Glutamatergic neuron (in vitro differentiated cells): ENCODE results near the gene PAQR4. TPM values are rescaled to one million over a fixed set of nuclear protein-coding genes. Genes with fewer than 3 reads are reported as not detected.

Source experiments
- DNase-seq: peaks from one replicate; pipeline ENCODE4 v3.0.0; 2022
- H3K27ac Mint-ChIP-seq: one replicate; pipeline ENCODE4 v1.8.0; 2020; ENCODE audit warnings: mild to moderate bottlenecking, mixed read lengths, inconsistent platforms; ENCODE audit not compliant: unreplicated experiment
- H3K27me3 Mint-ChIP-seq: one replicate; pipeline ENCODE4 v1.8.0; 2020; ENCODE audit warnings: mild to moderate bottlenecking, moderate library complexity, mixed read lengths, inconsistent platforms; ENCODE audit not compliant: unreplicated experiment
- H3K36me3 Mint-ChIP-seq: one replicate; pipeline ENCODE4 v1.8.0; 2020; ENCODE audit warnings: mild to moderate bottlenecking, mixed read lengths, inconsistent platforms; ENCODE audit not compliant: unreplicated experiment
- H3K4me1 Mint-ChIP-seq: one replicate; pipeline ENCODE4 v1.8.0; 2020; ENCODE audit warnings: mild to moderate bottlenecking, low read depth, mixed read lengths, inconsistent platforms; ENCODE audit not compliant: unreplicated experiment
- H3K4me3 Mint-ChIP-seq: one replicate; pipeline ENCODE4 v1.8.0; 2020; ENCODE audit warnings: mild to moderate bottlenecking, mixed read lengths, inconsistent platforms; ENCODE audit not compliant: unreplicated experiment
- H3K9me3 Mint-ChIP-seq: one replicate; pipeline ENCODE4 v1.8.0; 2020; ENCODE audit warnings: mild to moderate bottlenecking, moderate library complexity, mixed read lengths, inconsistent platforms; ENCODE audit not compliant: unreplicated experiment
- long read RNA-seq: library from polyadenylated mRNA; unstranded; transcript quantifications from one replicate; pipeline ENCODE4 v2.0.0, GENCODE V29; 2020; ENCODE audit not compliant: unreplicated experiment
- total RNA-seq: library from RNA; stranded (reverse); fragmentation: NEBNext Ultra II Directional; extraction: Animal tissue kit (Norgen Biotek cat#: 25700); gene quantifications from one replicate; pipeline ENCODE4 v1.2.1, GENCODE V29; 2021; ENCODE audit not compliant: unreplicated experiment
- TF ChIP-seq, protein P1 (sequence below): fragments of 200-600 bp; sonication (generic); IDR thresholded peaks from one replicate; pipeline ENCODE4 v1.5.0; 2021; ENCODE audit not compliant: partially characterized antibody, unreplicated experiment

PAQR4 gene
- 69.1 TPM for total RNA-seq
- long read RNA-seq, transcript PAQR4-202 (3 exons, 2,793 nt) = major isoform, 22 of 32 reads
- long read RNA-seq, partial matches to known transcripts = 0 of 32 reads
- long read RNA-seq, other reads (novel, unspliced or antisense) = 6 of 32 reads

DNA sequence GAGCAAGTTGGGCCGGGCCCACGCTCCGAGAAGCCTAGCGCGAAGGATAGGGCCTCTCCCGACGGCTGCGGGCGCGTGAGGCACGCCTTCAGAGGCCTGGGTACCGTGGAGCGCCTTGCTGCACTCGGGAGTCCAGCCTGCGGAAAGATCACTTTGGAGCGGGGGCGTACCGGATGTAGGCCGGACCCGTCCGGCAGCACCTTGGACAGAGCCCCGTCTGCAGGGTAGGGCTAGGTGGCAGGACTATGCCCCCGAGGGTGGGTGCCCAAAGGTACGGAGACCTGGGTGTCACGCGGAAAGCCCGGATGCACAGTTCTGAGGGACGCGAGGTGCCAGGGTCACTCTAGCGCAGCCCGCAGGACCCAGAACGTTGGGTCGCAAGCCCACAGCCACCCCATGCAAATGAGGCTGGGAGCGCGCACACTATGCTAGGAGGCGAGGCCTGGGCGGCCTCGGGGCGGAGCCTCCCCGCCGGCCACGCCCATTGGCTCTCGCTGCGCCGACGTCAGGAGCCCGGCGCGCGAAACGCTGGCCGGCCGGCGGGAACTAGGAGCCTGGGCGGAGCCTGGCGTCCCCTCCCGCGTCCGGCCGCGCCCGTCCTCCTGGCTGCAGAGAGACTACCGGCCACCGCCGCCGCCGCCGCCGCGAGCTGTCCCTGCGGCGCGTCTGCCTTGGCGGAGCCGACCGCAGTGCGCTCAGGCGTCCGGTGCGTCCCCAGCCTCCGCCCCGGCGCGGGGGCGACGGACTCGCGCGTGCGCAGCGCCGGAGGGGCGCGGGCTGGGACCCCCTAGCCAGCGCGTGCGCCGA lies at the start of gene PAQR4:
Gene PAQR4, plus strand, starts transcription at position 611 of the 807 bp plus-strand sequence. CDS start 327 bp downstream, outside the sequence.
- Mint-ChIP-seq H3K27ac (peak within 1 kb of the TSS; percentile 88), H3K9me3 (peaks cover 4% of the 10 kb centered on the region), H3K36me3 (no peaks in the 10 kb centered on the region), H3K4me1 (peaks cover 11% of the 10 kb centered on the region), H3K4me3 (peak within 1 kb of the TSS; percentile 83), H3K27me3 (peaks cover 9% of the 10 kb centered on the region)
- peak; percentile 92 for DNase-seq
- TF ChIP-seq, protein P1, sequence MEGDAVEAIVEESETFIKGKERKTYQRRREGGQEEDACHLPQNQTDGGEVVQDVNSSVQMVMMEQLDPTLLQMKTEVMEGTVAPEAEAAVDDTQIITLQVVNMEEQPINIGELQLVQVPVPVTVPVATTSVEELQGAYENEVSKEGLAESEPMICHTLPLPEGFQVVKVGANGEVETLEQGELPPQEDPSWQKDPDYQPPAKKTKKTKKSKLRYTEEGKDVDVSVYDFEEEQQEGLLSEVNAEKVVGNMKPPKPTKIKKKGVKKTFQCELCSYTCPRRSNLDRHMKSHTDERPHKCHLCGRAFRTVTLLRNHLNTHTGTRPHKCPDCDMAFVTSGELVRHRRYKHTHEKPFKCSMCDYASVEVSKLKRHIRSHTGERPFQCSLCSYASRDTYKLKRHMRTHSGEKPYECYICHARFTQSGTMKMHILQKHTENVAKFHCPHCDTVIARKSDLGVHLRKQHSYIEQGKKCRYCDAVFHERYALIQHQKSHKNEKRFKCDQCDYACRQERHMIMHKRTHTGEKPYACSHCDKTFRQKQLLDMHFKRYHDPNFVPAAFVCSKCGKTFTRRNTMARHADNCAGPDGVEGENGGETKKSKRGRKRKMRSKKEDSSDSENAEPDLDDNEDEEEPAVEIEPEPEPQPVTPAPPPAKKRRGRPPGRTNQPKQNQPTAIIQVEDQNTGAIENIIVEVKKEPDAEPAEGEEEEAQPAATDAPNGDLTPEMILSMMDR = no peak

GRCh38 chr16:2919511-2920255 lies 49.5 kb upstream of the PAQR4 start:
- peak overlapping the region; percentile 59 for H3K27ac Mint-ChIP-seq
- H3K27me3 Mint-ChIP-seq = no peaks in the 10 kb centered on the region

GRCh38 chr16:2923481-2923880 lies 45.7 kb upstream of the PAQR4 start:
- Mint-ChIP-seq H3K27ac (no peak overlapping the region), H3K4me1 (peaks cover 4% of the 10 kb centered on the region), H3K4me3 (no peak overlapping the region), H3K36me3 (peaks cover 5% of the 10 kb centered on the region), H3K9me3 (peaks cover 4% of the 10 kb centered on the region), H3K27me3 (no peaks in the 10 kb centered on the region)
- no peak for DNase-seq
- TF ChIP-seq, protein P1 = no peak

More at GRCh38 chr16:2919511-2920255, 49.5 kb upstream of the PAQR4 start:
- peak; percentile 71 for DNase-seq
- Mint-ChIP-seq H3K9me3 (peaks cover 3% of the 10 kb centered on the region), H3K36me3 (no peaks in the 10 kb centered on the region), H3K4me3 (peak overlapping the region; percentile 67), H3K4me1 (peaks cover 2% of the 10 kb centered on the region)
- TF ChIP-seq, protein P1 = peak; percentile 85

DNA sequence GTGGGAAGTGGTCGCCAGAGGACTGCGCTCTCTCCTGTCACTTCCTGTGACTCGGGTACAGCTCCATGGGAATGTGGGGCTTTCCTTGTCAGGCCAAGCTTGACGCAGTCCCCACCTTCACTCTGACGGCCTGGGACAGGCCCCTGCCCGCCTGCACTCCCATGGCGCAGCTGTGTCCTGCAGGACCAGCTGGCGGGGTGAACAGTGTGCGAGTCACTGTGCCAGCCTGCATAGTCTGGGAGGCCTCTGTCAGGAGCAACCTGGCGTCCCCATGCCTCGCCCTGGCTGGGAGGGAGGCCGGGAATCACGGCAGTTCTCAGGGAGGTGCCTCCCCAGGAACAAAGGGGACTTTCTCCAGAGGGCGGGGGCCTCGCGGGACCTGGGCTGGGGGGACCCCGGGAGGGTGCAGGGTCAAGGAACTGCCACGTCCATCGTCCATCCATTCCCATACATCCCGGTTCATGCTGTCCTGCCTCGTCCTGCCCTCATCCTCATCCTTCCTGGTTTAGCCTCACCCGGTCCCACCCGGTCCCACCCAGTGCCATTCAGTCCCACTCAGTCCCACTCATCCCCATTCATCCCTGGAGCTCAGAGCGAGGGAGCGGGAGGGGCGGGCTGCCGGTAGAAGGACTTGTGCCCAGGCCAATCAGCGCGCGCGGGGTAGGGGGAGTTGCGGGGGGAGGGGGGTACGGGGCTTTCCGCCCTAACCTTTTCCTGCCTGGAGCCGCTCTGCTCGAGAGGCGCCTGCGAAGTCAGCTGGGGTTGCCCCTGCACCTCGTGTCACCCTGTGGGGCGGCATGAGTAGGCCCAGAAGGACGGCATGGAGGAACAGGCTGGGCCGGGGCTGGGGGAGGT lies 44.0 kb upstream of the PAQR4 start:
- peak; percentile 58 for DNase-seq
- Mint-ChIP-seq H3K4me3 (peak overlapping the region; percentile 69), H3K9me3 (peaks cover 7% of the 10 kb centered on the region), H3K27ac (no peak overlapping the region), H3K36me3 (peaks cover 5% of the 10 kb centered on the region), H3K27me3 (no peaks in the 10 kb centered on the region), H3K4me1 (peaks cover 3% of the 10 kb centered on the region)
- TF ChIP-seq, protein P1 = no peak
